ENCODE data around the gene FITM1.
A peak's percentile ranks its signal among the peaks of the same experiment; 100 is the strongest.

The FITM1 gene

DNA sequence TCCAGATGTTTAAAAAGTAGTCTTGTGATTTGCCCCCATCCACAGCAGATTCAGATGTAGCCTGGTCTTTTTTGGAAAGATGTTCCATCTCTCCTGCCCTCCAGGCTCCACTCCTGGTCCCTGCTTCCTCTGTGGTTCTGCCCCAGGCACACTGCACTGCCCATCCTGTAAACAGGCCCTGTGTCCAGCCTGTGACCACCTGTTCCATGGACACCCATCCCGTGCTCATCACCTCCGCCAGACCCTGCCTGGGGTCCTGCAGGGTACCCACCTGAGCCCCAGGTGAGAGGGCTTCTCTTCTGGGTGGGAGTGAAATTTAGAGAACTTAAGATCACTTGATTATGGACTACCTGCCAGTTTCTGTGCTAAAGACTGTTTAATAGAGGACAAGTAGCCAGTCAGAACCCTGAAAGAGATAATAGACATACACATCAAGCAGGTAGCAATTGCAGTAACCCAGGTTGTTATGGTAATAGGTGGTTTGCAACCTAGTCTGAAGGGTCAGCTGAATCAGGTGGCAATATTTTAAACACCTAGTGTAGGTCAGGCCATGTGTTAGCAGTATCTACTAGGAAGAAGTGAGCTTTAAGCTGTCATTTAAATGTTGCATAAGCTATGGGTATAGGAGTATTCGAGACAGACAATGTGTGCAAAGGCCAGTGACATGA lies 19.0 kb downstream of the FITM1 start:
- Mint-ChIP-seq H3K36me3 (ENCODE audit: low read depth) (peaks cover 58% of the 10 kb centered on the region), H3K27ac (peak overlapping the region; percentile 4)

GRCh38 chr14:24150061-24150460 lies 19.6 kb downstream of the FITM1 start:
- no peak overlapping the region for H3K27ac Mint-ChIP-seq
- peaks cover 39% of the 10 kb centered on the region for H3K4me1 Mint-ChIP-seq (ENCODE audit: low read depth)
- H3K27me3 Mint-ChIP-seq, result no peaks in the 10 kb centered on the region
- H3K4me3 Mint-ChIP-seq, result no peak overlapping the region
- H3K36me3 Mint-ChIP-seq (ENCODE audit: low read depth), result peaks cover 57% of the 10 kb centered on the region
- H3K9me3 Mint-ChIP-seq, result no peaks in the 10 kb centered on the region

More for the DNA sequence above, 19.0 kb downstream of the FITM1 start:
- H3K27me3 Mint-ChIP-seq, result no peaks in the 10 kb centered on the region
- peak overlapping the region; percentile 99 for H3K4me3 Mint-ChIP-seq
- H3K4me1 Mint-ChIP-seq (ENCODE audit: low read depth), result peaks cover 45% of the 10 kb centered on the region
- no peaks in the 10 kb centered on the region for H3K9me3 Mint-ChIP-seq

DNA sequence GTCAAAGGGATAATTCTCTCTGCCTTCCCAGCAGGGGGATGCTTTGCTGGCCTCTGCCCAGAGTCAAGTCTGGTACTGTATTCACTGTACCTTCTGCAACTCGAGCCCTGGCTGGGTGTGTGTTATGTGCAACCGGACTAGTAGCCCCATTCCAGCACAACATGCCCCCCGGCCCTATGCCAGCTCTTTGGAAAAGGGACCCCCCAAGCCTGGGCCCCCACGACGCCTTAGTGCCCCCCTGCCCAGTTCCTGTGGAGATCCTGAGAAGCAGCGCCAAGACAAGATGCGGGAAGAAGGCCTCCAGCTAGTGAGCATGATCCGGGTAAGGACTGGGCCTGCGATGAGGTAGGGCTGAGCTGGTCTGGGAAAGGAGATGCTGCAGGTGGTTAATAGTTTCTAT lies 20.1 kb downstream of the FITM1 start:
- Mint-ChIP-seq H3K27ac (no peak overlapping the region), H3K9me3 (no peaks in the 10 kb centered on the region), H3K36me3 (ENCODE audit: low read depth) (peaks cover 55% of the 10 kb centered on the region), H3K27me3 (no peaks in the 10 kb centered on the region), H3K4me1 (ENCODE audit: low read depth) (peaks cover 34% of the 10 kb centered on the region), H3K4me3 (no peak overlapping the region)

DNA sequence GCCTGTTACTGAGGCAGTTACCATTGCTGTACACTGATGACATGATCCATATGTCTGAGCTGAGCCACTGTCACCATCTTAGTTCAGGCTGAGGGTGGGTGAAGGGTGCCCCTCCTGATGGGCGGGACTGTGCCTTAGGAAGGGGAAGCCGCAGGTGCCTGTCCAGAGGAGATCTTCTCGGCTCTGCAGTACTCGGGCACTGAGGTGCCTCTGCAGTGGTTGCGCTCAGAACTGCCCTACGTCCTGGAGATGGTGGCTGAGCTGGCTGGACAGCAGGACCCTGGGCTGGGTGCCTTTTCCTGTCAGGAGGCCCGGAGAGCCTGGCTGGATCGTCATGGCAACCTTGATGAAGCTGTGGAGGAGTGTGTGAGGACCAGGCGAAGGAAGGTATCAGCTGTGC lies 20.5 kb downstream of the FITM1 start:
- Mint-ChIP-seq H3K27ac (no peak overlapping the region), H3K4me1 (ENCODE audit: low read depth) (peaks cover 30% of the 10 kb centered on the region), H3K36me3 (ENCODE audit: low read depth) (peaks cover 55% of the 10 kb centered on the region), H3K9me3 (no peaks in the 10 kb centered on the region), H3K4me3 (no peak overlapping the region), H3K27me3 (no peaks in the 10 kb centered on the region)

DNA sequence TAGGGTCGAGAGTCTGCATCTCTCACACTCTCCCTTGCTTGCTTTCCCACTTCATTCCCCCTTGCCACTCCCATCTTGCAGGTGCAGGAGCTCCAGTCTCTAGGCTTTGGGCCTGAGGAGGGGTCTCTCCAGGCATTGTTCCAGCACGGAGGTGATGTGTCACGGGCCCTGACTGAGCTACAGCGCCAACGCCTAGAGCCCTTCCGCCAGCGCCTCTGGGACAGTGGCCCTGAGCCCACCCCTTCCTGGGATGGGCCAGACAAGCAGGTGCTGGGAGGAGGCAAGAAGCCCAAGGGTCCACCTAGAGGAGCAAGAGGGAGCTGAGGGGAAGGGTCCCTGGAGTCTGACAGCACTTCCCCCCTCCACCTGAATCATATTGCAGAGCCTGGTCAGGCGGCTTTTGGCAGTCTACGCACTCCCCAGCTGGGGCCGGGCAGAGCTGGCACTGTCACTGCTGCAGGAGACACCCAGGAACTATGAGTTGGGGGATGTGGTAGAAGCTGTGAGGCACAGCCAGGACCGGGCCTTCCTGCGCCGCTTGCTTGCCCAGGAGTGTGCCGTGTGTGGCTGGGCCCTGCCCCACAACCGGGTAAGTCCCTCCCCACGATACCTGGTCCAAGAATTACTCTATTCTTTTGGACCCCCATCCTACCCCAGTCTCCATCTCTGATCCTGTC lies 21.1 kb downstream of the FITM1 start:
- H3K36me3 Mint-ChIP-seq (ENCODE audit: low read depth), result peaks cover 52% of the 10 kb centered on the region
- H3K4me1 Mint-ChIP-seq (ENCODE audit: low read depth), result peaks cover 29% of the 10 kb centered on the region
- H3K27me3 Mint-ChIP-seq, result no peaks in the 10 kb centered on the region
- H3K27ac Mint-ChIP-seq, result no peak overlapping the region
- H3K4me3 Mint-ChIP-seq, result no peak overlapping the region
- H3K9me3 Mint-ChIP-seq, result no peaks in the 10 kb centered on the region

DNA sequence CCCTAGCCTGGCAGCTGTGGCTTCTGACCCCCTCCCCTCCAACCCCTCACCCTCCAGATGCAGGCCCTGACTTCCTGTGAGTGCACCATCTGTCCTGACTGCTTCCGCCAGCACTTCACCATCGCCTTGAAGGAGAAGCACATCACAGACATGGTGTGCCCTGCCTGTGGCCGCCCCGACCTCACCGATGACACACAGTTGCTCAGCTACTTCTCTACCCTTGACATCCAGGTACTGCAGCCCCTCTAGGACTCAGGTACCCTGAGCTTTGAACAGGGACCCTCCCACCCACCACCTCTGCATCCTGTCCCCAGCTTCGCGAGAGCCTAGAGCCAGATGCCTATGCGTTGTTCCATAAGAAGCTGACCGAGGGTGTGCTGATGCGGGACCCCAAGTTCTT lies 24.6 kb downstream of the FITM1 start:
- Mint-ChIP-seq H3K4me3 (no peak overlapping the region), H3K36me3 (ENCODE audit: low read depth) (peaks cover 63% of the 10 kb centered on the region), H3K27ac (no peak overlapping the region), H3K4me1 (ENCODE audit: low read depth) (peaks cover 13% of the 10 kb centered on the region), H3K27me3 (no peaks in the 10 kb centered on the region), H3K9me3 (no peaks in the 10 kb centered on the region)

GRCh38 chr14:24156840-24157239 lies 26.4 kb downstream of the FITM1 start:
- Mint-ChIP-seq H3K27ac (peak overlapping the region; percentile 69), H3K4me3 (no peak overlapping the region)

DNA sequence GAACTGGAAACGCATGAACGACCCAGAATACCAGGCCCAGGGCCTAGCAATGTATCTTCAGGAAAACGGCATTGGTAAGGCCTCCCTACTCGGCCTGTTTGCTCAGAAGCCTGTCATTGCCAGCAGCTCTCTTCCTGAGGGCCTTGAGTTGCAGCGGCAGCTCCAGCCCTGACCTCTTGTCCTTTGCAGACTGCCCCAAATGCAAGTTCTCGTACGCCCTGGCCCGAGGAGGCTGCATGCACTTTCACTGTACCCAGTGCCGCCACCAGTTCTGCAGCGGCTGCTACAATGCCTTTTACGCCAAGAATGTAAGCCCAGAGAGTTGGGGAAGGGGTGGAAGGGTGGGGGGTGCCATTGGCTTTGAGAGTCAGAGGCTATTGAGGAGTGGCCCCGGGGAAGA lies 26.9 kb downstream of the FITM1 start:
- peaks cover 24% of the 10 kb centered on the region for H3K4me1 Mint-ChIP-seq (ENCODE audit: low read depth)
- no peaks in the 10 kb centered on the region for H3K27me3 Mint-ChIP-seq
- H3K4me3 Mint-ChIP-seq, result no peak overlapping the region
- no peak overlapping the region for H3K27ac Mint-ChIP-seq
- H3K9me3 Mint-ChIP-seq, result no peaks in the 10 kb centered on the region
- peaks cover 63% of the 10 kb centered on the region for H3K36me3 Mint-ChIP-seq (ENCODE audit: low read depth)

More at GRCh38 chr14:24156840-24157239, 26.4 kb downstream of the FITM1 start:
- Mint-ChIP-seq H3K27me3 (no peaks in the 10 kb centered on the region), H3K4me1 (ENCODE audit: low read depth) (peaks cover 19% of the 10 kb centered on the region), H3K9me3 (no peaks in the 10 kb centered on the region), H3K36me3 (ENCODE audit: low read depth) (peaks cover 62% of the 10 kb centered on the region)

- H3K9me3 Mint-ChIP-seq, result no peaks in the 10 kb centered on the region
- peaks cover 45% of the 10 kb centered on the region for H3K4me1 Mint-ChIP-seq (ENCODE audit: low read depth)
- H3K4me3 Mint-ChIP-seq, result no peak overlapping the region
Observed at GRCh38 chr14:24159777-24160498, 29.5 kb downstream of the FITM1 start.

DNA sequence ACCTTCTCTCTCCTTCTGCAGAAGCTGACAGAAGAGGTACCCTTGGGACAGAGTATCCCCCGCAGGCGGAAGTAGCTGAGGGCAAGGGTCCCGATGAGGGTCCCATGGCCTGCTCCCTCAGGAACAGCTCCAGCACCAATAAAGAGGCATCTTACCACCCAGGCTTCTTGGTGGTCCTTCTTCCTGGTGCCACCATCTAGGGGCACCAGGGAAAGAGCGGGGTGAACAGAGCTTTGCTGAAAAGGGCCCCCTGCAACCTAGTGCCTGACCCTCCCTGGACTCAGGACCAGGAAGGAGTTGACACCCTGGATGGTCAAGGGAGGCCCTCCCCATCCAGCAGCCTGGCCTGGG lies 30.0 kb downstream of the FITM1 start:
- H3K4me1 Mint-ChIP-seq (ENCODE audit: low read depth), result peaks cover 47% of the 10 kb centered on the region
- H3K27ac Mint-ChIP-seq, result peak overlapping the region; percentile 100
- H3K27me3 Mint-ChIP-seq, result no peaks in the 10 kb centered on the region
- H3K4me3 Mint-ChIP-seq, result no peak overlapping the region
- H3K9me3 Mint-ChIP-seq, result no peaks in the 10 kb centered on the region
- peaks cover 80% of the 10 kb centered on the region for H3K36me3 Mint-ChIP-seq (ENCODE audit: low read depth)

More at GRCh38 chr14:24159777-24160498, 29.5 kb downstream of the FITM1 start:
- Mint-ChIP-seq H3K36me3 (ENCODE audit: low read depth) (peaks cover 80% of the 10 kb centered on the region), H3K27me3 (no peaks in the 10 kb centered on the region), H3K27ac (peak overlapping the region; percentile 100)

- Mint-ChIP-seq H3K4me1 (ENCODE audit: low read depth) (peaks cover 51% of the 10 kb centered on the region), H3K4me3 (peak within 1 kb of the TSS; percentile 97), H3K36me3 (ENCODE audit: low read depth) (peaks cover 80% of the 10 kb centered on the region), H3K9me3 (no peaks in the 10 kb centered on the region), H3K27me3 (no peaks in the 10 kb centered on the region), H3K27ac (peak within 1 kb of the TSS; percentile 100)
Observed at GRCh38 chr14:24160850-24161804, 30.7 kb downstream of the FITM1 start, which contains the start of gene IRF9. Gene IRF9, plus strand, starts transcription at chr14:24161265. Its CDS starts 880 bp downstream, at chr14:24162145.

- Mint-ChIP-seq H3K36me3 (ENCODE audit: low read depth) (peaks cover 83% of the 10 kb centered on the region), H3K9me3 (no peaks in the 10 kb centered on the region), H3K4me3 (peak overlapping the region; percentile 97), H3K27ac (peak overlapping the region; percentile 100), H3K4me1 (ENCODE audit: low read depth) (peaks cover 51% of the 10 kb centered on the region), H3K27me3 (no peaks in the 10 kb centered on the region)
Observed at GRCh38 chr14:24162093-24162492, 31.6 kb downstream of the FITM1 start.

DNA sequence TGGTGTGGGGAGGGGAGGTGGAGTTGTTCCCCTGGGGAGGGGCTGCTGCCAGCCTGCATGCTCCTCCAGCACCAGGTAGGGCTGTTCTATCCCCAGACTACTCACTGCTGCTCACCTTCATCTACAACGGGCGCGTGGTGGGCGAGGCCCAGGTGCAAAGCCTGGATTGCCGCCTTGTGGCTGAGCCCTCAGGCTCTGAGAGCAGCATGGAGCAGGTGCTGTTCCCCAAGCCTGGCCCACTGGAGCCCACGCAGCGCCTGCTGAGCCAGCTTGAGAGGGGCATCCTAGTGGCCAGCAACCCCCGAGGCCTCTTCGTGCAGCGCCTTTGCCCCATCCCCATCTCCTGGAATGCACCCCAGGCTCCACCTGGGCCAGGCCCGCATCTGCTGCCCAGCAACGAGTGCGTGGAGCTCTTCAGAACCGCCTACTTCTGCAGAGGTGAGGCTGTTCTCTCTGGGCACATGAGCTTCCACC lies 34.1 kb downstream of the FITM1 start:
- no peaks in the 10 kb centered on the region for H3K9me3 Mint-ChIP-seq
- H3K27me3 Mint-ChIP-seq, result no peaks in the 10 kb centered on the region
- no peak overlapping the region for H3K4me3 Mint-ChIP-seq
- peaks cover 58% of the 10 kb centered on the region for H3K4me1 Mint-ChIP-seq (ENCODE audit: low read depth)
- peak overlapping the region; percentile 78 for H3K27ac Mint-ChIP-seq
- H3K36me3 Mint-ChIP-seq (ENCODE audit: low read depth), result peaks cover 82% of the 10 kb centered on the region

DNA sequence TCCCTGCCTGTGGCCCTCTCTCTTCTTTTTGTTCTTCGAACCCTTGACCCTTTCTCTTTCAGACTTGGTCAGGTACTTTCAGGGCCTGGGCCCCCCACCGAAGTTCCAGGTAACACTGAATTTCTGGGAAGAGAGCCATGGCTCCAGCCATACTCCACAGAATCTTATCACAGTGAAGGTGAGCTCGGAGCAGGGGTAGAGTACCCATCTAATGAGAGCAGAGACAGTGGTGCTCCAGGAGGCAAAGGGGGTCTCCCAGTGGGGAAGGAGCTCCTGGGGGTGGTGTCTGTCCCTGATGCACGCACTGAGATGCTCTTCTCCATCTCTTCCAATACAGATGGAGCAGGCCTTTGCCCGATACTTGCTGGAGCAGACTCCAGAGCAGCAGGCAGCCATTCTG lies 35.3 kb downstream of the FITM1 start:
- H3K27me3 Mint-ChIP-seq, result no peaks in the 10 kb centered on the region
- peak overlapping the region; percentile 71 for H3K27ac Mint-ChIP-seq
- no peak overlapping the region for H3K4me3 Mint-ChIP-seq
- peaks cover 54% of the 10 kb centered on the region for H3K4me1 Mint-ChIP-seq (ENCODE audit: low read depth)
- H3K9me3 Mint-ChIP-seq, result no peaks in the 10 kb centered on the region
- H3K36me3 Mint-ChIP-seq (ENCODE audit: low read depth), result peaks cover 76% of the 10 kb centered on the region
